GM23338 (cell line): ENCODE results near the gene CTDP1. TPM values are rescaled to one million over a fixed set of nuclear protein-coding genes. Genes with fewer than 3 reads are reported as not detected.
"Not testable (repeated sequence)": the region's sequence is repeated elsewhere in the genome, so short reads cannot be mapped to it uniquely, and the experiment has no call there.

Source experiments
- ATAC-seq: fragments of 200-7000 bp; cut with Tn5 transposase; 3 replicates; pipeline ENCODE4 v1.9.1; 2020
- DNase-seq: peaks from one replicate; pipeline ENCODE4 v3.0.0-alpha.2; 2015; ENCODE audit warnings: low spot score
- H2AFZ ChIP-seq: fragments of 200-600 bp; sonication (generic); 2 replicates; pipeline ENCODE4 v1.8.0; 2016; ENCODE audit warnings: antibody characterized with exemption, mild to moderate bottlenecking, moderate library complexity
- H3F3A ChIP-seq: fragments of 200-600 bp; sonication (generic); replicated peaks from 2 replicates; pipeline ENCODE4 v1.8.0; 2017; ENCODE audit warnings: antibody characterized with exemption, mixed run types, low read depth
- H3K27ac ChIP-seq: fragments of 200-600 bp; sonication (generic); 2 replicates; pipeline ENCODE4 v1.6.1; 2016; ENCODE audit warnings: low read depth
- H3K27me3 ChIP-seq: fragments of 200-600 bp; sonication (generic); 2 replicates; pipeline ENCODE4 v1.8.0; 2016; ENCODE audit warnings: mild to moderate bottlenecking, mixed run types, moderate library complexity; ENCODE audit not compliant: insufficient read depth
- H3K36me3 ChIP-seq: fragments of 200-600 bp; sonication (generic); 2 replicates; pipeline ENCODE4 v1.8.0; 2016; ENCODE audit warnings: mild to moderate bottlenecking; ENCODE audit not compliant: insufficient read depth
- H3K4me1 ChIP-seq: fragments of 200-600 bp; sonication (generic); 2 replicates; pipeline ENCODE4 v1.8.0; 2016; ENCODE audit warnings: mild to moderate bottlenecking, moderate library complexity; ENCODE audit not compliant: insufficient read depth
- H3K4me2 ChIP-seq: fragments of 200-600 bp; sonication (generic); 2 replicates; pipeline ENCODE4 v1.7.1; 2017; ENCODE audit warnings: mixed run types
- H3K4me3 ChIP-seq: fragments of 200-600 bp; sonication (generic); 2 replicates; pipeline ENCODE4 v1.6.1; 2016; ENCODE audit warnings: mixed run types
- H3K79me2 ChIP-seq: fragments of 200-600 bp; sonication (generic); replicated peaks from 2 replicates; pipeline ENCODE4 v1.8.0; 2017; ENCODE audit warnings: mild to moderate bottlenecking; ENCODE audit not compliant: insufficient read depth
- H3K9me2 ChIP-seq: fragments of 200-600 bp; sonication (generic); 2 replicates; pipeline ENCODE4 v1.8.0; 2017; ENCODE audit not compliant: insufficient read depth
- H4K20me1 ChIP-seq: fragments of 200-600 bp; sonication (generic); replicated peaks from 2 replicates; pipeline ENCODE4 v1.8.0; 2017; ENCODE audit warnings: mild to moderate bottlenecking; ENCODE audit not compliant: insufficient read depth
- H3K27ac Mint-ChIP-seq: 2 replicates; pipeline ENCODE4 v1.8.0; 2020; ENCODE audit warnings: inconsistent platforms, mild to moderate bottlenecking, moderate library complexity, mixed read lengths
- H3K27me3 Mint-ChIP-seq: 3 replicates; pipeline ENCODE4 v1.8.0; 2022; ENCODE audit warnings: low read depth, mild to moderate bottlenecking, moderate library complexity, mixed read lengths, inconsistent platforms; ENCODE audit not compliant: insufficient read depth, poor library complexity
- H3K36me3 Mint-ChIP-seq: 3 replicates; pipeline ENCODE4 v1.8.0; 2021; ENCODE audit warnings: low read depth, mild to moderate bottlenecking, inconsistent platforms, moderate library complexity, mixed read lengths
- H3K4me1 Mint-ChIP-seq: 3 replicates; pipeline ENCODE4 v1.8.0; 2020; ENCODE audit warnings: mild to moderate bottlenecking, inconsistent platforms, mixed read lengths
- H3K4me3 Mint-ChIP-seq: 3 replicates; pipeline ENCODE4 v1.8.0; 2021; ENCODE audit warnings: moderate library complexity, mild to moderate bottlenecking, inconsistent platforms, mixed read lengths
- H3K9me3 Mint-ChIP-seq: 3 replicates; pipeline ENCODE4 v1.8.0; 2020; ENCODE audit warnings: moderate library complexity, mild to moderate bottlenecking, inconsistent platforms, mixed read lengths
- CREB1 ChIP-seq: fragments of 250-450 bp; sonication (Bioruptor Pico); IDR thresholded peaks from 2 replicates; pipeline ENCODE4 v1.5.0; 2020; ENCODE audit warnings: low read depth, mild to moderate bottlenecking, moderate library complexity
- CTCF ChIP-seq, 2 experiments: fragments of 200-600 bp in 1 of 2; sonication (generic) in 1 of 2; conservative IDR thresholded peaks; 2 replicates each; pipeline versions ENCODE4 v1.5.1 to v1.6.1; 2016 to 2017; ENCODE audit warnings: antibody characterized with exemption in 2 of 2, low read depth in 2 of 2, mild to moderate bottlenecking in 2 of 2, moderate library complexity in 1 of 2
- EZH2 ChIP-seq: fragments of 200-600 bp; sonication (generic); IDR thresholded peaks from one replicate; pipeline ENCODE4 v1.8.0; 2017; ENCODE audit warnings: antibody characterized with exemption, mild to moderate bottlenecking, low read depth; ENCODE audit not compliant: unreplicated experiment
- JUNB ChIP-seq: IDR thresholded peaks from one replicate; pipeline ENCODE4 v1.6.1; 2016; ENCODE audit warnings: antibody characterized with exemption; ENCODE audit not compliant: unreplicated experiment
- NANOG ChIP-seq: IDR thresholded peaks from 2 replicates; pipeline ENCODE4 v1.6.1; 2016; ENCODE audit warnings: antibody characterized with exemption, borderline replicate concordance
- POLR2AphosphoS5 ChIP-seq: IDR thresholded peaks from 2 replicates; pipeline ENCODE4 v1.6.1; 2016; ENCODE audit warnings: antibody characterized with exemption, low read depth
- REST ChIP-seq: IDR thresholded peaks from one replicate; pipeline ENCODE4 v1.6.1; 2018; ENCODE audit warnings: antibody characterized with exemption; ENCODE audit not compliant: unreplicated experiment
- ZNF114 ChIP-seq: fragments of 250-450 bp; sonication (Bioruptor Pico); IDR thresholded peaks from 2 replicates; pipeline ENCODE4 v1.5.0; 2020; ENCODE audit warnings: mild to moderate bottlenecking, moderate library complexity
- polyA plus RNA-seq: library from polyadenylated mRNA; unstranded; fragments of >200 nt; fragmentation: Nextera tagmentation; extraction: Ambion mirVana; gene quantifications from 2 replicates; pipeline ENCODE4 v1.2.1, GENCODE V29; 2016
- total RNA-seq: library from RNA; depleted of rRNA; stranded (reverse); fragments of >200 nt; shearing (Covaris generic); gene quantifications from 2 replicates; pipeline ENCODE4 v1.2.3, GENCODE V29; 2014

CTDP1 gene
- total and polyA plus RNA-seq, 2 experiments from 2014 or later, result 9.4 to 51.6 TPM

- TF ChIP-seq CTCF (conservative IDR thresholded peaks at IDR 0.05; ENCODE audit: low read depth in 2 of 2) (no peak), EZH2 (no peak), POLR2AphosphoS5 (no peak), JUNB (no peak), REST (no peak), ZNF114 (CRISPR knock-in tag) (no peak)
Observed at GRCh38 chr18:79738041-79738461, 58.4 kb downstream of the CTDP1 start (continued).

GRCh38 chr18:79738581-79739439, 59.2 kb downstream of the CTDP1 start:
- Histone ChIP-seq H3K4me1 (no peaks in the 10 kb centered on the region), H3K79me2 (no peaks in the 10 kb centered on the region), H2AFZ (no peak overlapping the region), H3K9me2 (no peaks in the 10 kb centered on the region), H3F3A (no peaks in the 10 kb centered on the region), H4K20me1 (peaks cover 13% of the 10 kb centered on the region), H3K36me3 (no peaks in the 10 kb centered on the region), H3K27ac (no peak overlapping the region), H3K4me3 (no peak overlapping the region), H3K4me2 (no peak overlapping the region), H3K27me3 (no peaks in the 10 kb centered on the region)
- DNase-seq, result no peak
- H3K36me3 Mint-ChIP-seq, result peaks cover 38% of the 10 kb centered on the region
- no peak for ATAC-seq
- no peaks in the 10 kb centered on the region for H3K4me1 Mint-ChIP-seq
- no peak for TF ChIP-seq NANOG
- no peak for TF ChIP-seq JUNB
- no peak overlapping the region for H3K27ac Mint-ChIP-seq
- peaks cover 2% of the 10 kb centered on the region for H3K27me3 Mint-ChIP-seq
- H3K9me3 Mint-ChIP-seq, result no peaks in the 10 kb centered on the region
- no peak overlapping the region for H3K4me3 Mint-ChIP-seq

- H3K4me3 ChIP-seq, result no peak overlapping the region
- TF ChIP-seq CREB1 (CRISPR knock-in tag), result no peak
- H3K27me3 ChIP-seq, result no peaks in the 10 kb centered on the region
- Mint-ChIP-seq H3K36me3 (peaks cover 40% of the 10 kb centered on the region), H3K4me3 (no peak overlapping the region), H3K27ac (no peak overlapping the region), H3K4me1 (no peaks in the 10 kb centered on the region), H3K9me3 (no peaks in the 10 kb centered on the region; the same call in 2 of the 3 replicates), H3K27me3 (peaks cover 4% of the 10 kb centered on the region)
- no peak for DNase-seq
- ATAC-seq, result no peak
- no peak overlapping the region for H2AFZ ChIP-seq
- no peaks in the 10 kb centered on the region for H3K79me2 ChIP-seq
- H3K36me3 ChIP-seq, result no peaks in the 10 kb centered on the region
- H3K9me2 ChIP-seq, result no peaks in the 10 kb centered on the region
- H3K4me1 ChIP-seq, result no peaks in the 10 kb centered on the region
- no peak overlapping the region for H3K4me2 ChIP-seq
- peaks cover 13% of the 10 kb centered on the region for H4K20me1 ChIP-seq
- no peaks in the 10 kb centered on the region for H3F3A ChIP-seq
- H3K27ac ChIP-seq, result no peak overlapping the region
Observed at GRCh38 chr18:79739440-79739778, 59.8 kb downstream of the CTDP1 start.

- H3F3A ChIP-seq, H3K4me3 ChIP-seq, H3K9me3 Mint-ChIP-seq, H3K27me3 Mint-ChIP-seq, H3K27me3 ChIP-seq, H3K9me2 ChIP-seq, H3K4me3 Mint-ChIP-seq, H3K27ac Mint-ChIP-seq, H3K4me1 Mint-ChIP-seq, H3K27ac ChIP-seq, H3K79me2 ChIP-seq, H3K36me3 ChIP-seq, H3K4me2 ChIP-seq, H2AFZ ChIP-seq, DNase-seq, H3K4me1 ChIP-seq, ATAC-seq: not testable (repeated sequence)
- peaks cover 13% of the 10 kb centered on the region for H4K20me1 ChIP-seq
- peaks cover 41% of the 10 kb centered on the region for H3K36me3 Mint-ChIP-seq
Observed at GRCh38 chr18:79740047-79740446, 60.4 kb downstream of the CTDP1 start.
